HG03139 (cell line): ENCODE measurements around the gene GNPTG.
"Not testable (repeated sequence)": the region's sequence is repeated elsewhere in the genome, so short reads cannot be mapped to it uniquely, and the experiment has no call there.

ENCODE experiments used
- ATAC-seq: cut with Tn5 transposase; IDR thresholded peaks from one replicate; pipeline ENCODE4 v1.9.1; 2021; ENCODE audit not compliant: unreplicated experiment

GNPTG gene

GRCh38 chr16:1318268-1318545, 33.5 kb upstream of the GNPTG start:
- ATAC-seq, result no peak

- ATAC-seq, result no peak
Measured at GRCh38 chr16:1319041-1319440, 32.7 kb upstream of the GNPTG start.

- no peak for ATAC-seq
Measured at GRCh38 chr16:1320097-1320496, 31.6 kb upstream of the GNPTG start.

- no peak for ATAC-seq
Measured at GRCh38 chr16:1320658-1321240, 31.0 kb upstream of the GNPTG start.

GRCh38 chr16:1322407-1322806, 29.3 kb upstream of the GNPTG start:
- ATAC-seq, result no peak

GRCh38 chr16:1323296-1324239, 28.2 kb upstream of the GNPTG start:
- no peak for ATAC-seq

GRCh38 chr16:1324286-1324826, 27.4 kb upstream of the GNPTG start:
- ATAC-seq, result no peak

GRCh38 chr16:1325261-1325660, 26.5 kb upstream of the GNPTG start:
- no peak for ATAC-seq

- ATAC-seq, result no peak
Measured at GRCh38 chr16:1325673-1326371, 25.9 kb upstream of the GNPTG start.

- ATAC-seq, result no peak
Measured at GRCh38 chr16:1326391-1326790, 25.3 kb upstream of the GNPTG start.

GRCh38 chr16:1326946-1327618, 24.6 kb upstream of the GNPTG start:
- no peak for ATAC-seq

GRCh38 chr16:1327619-1327947, 24.1 kb upstream of the GNPTG start:
- ATAC-seq, result no peak

- ATAC-seq, result not testable (repeated sequence)
Measured at GRCh38 chr16:1328136-1328535, 23.6 kb upstream of the GNPTG start.

GRCh38 chr16:1328961-1329360, 22.8 kb upstream of the GNPTG start:
- ATAC-seq, result not testable (repeated sequence)

GRCh38 chr16:1330260-1330914, 21.3 kb upstream of the GNPTG start:
- ATAC-seq, result no peak

GRCh38 chr16:1330931-1331711, 20.6 kb upstream of the GNPTG start:
- no peak for ATAC-seq

- ATAC-seq, result no peak
Measured at GRCh38 chr16:1331712-1332617, 19.8 kb upstream of the GNPTG start.

- no peak for ATAC-seq
Measured at GRCh38 chr16:1332618-1333148, 19.0 kb upstream of the GNPTG start.
